HG02763 (cell line): ENCODE measurements around the gene ETNK1.

Experiments
- ATAC-seq: cut with Tn5 transposase; IDR thresholded peaks from one replicate; pipeline ENCODE4 v1.9.1; 2021; ENCODE audit warnings: mild to moderate bottlenecking, moderate library complexity; ENCODE audit not compliant: unreplicated experiment

The ETNK1 gene

DNA sequence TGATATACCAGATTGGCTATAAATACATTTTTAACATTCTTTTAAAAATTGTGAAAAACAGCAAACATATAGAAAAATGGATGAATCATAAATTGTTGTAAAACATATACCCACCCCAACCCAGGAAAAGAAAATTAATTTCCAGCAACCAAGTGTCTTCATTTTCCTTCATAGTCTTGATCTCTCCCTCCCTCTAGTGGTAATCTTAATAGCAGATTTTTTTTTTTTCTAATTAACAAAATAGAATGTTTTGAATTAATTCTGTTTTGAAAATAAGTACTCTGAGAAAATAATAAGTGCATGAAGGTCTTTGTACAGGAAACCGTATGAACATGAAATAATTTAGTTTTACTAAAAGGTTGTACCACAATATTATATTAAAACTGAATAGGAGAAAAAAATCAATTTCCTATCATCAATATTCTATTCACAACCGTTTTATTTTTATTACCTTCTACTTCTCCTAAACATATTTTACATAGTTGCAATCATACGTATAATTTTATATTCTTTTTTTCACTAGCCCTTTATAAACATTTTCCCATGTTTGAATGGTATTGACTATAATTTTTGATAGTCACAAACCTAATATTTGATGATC, 7.0 kb downstream of the ETNK1 start:
- ATAC-seq = no peak

DNA sequence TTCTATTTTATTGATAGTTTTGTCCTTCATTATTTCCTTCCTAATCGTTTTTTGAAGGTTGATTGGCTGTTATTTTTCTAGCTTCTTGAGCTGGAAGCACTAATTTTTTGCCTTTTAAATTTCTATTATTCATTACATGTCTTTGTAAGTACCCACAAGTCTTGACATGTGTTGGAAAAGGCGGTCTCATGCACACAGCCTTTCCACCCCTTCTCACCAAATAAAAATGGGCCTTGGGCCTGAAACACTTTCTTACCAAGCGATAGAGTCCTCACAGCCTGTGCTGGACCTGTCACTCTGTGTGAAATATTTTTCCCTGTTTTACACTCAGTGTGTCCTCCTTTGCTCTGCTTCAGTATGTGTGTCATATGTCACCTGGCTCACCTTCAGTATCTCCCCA, 9.9 kb downstream of the ETNK1 start:
- no peak for ATAC-seq

GRCh38 chr12:22635812-22636211, 10.8 kb downstream of the ETNK1 start:
- no peak for ATAC-seq

DNA sequence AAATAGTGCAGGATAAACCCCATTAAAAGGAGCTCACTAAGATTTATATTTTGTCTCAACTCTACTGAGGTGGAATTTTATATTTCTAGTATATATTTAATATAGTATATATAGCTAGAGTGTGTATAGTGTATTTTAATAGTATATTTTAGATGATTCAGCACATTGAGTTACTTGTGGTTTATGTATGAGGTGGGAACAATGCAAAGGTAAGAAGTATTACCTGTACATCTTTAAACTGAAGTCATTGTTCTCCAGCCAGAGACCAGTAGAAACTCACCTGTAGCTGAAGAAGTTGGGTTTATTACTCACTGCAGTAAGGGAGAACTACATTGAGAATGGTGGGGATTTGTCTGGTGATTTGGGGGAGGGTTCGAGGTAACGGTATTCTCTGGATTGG, 15.9 kb downstream of the ETNK1 start:
- ATAC-seq = no peak

GRCh38 chr12:22641353-22642053, 16.5 kb downstream of the ETNK1 start:
- ATAC-seq = no peak

DNA sequence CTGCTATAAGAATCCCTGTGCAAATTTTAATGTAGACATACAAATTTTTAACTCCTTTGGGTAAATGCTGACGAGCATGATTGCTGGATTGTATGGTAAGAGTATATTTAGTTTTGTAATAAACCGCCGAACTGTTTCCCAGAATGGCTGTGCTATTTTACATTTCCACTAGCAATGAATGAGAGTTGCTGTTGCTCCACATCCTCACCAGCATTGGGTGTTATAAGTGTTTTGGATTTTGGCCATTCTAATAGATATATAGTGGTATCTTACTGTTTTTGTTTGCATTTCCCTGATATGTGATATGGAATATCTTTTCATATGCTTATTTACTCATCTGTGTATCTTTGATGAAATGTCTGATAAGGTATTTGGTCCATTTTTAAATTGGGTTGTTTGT, 23.7 kb downstream of the ETNK1 start:
- ATAC-seq = no peak

DNA sequence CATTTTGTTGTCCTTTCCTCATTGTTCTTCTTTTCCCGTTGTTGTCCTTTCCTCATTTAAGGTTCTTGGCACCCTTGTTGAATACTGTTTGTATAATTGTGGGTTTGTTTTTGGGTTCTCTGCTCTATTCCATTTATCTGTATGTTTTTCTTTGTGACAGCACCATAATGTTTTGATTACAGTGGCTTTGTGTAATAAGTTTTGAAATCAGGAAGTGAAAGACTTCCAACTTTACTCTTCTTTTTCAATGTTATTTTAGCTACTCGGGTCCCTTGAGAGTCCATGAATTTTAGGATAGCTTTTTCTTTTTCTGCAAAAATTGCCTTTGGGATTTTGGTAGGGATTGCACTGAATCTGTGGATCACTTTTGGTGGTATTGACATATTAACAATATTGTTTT, 28.1 kb downstream of the ETNK1 start:
- no peak for ATAC-seq

DNA sequence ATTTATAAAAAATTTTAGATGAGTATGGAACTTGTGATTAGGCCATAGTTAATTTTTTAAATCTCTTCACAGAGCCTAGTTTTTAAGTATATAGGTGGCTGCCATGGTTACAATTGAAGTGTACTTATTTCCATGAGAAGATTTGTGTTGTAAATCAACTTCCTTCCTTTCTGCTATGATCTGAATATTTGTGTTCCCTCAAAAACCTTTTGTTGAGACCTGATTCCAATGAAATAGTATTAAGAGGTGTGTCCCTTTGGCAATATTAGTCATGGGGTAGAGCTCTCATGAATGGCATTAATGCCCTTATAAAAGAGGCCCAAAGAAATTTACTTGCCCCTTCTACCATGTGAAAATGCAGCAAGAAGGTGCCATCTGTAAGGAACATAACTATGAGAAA, 28.8 kb downstream of the ETNK1 start:
- no peak for ATAC-seq

- ATAC-seq = no peak
Observed at GRCh38 chr12:22656376-22656775, 31.4 kb downstream of the ETNK1 start.

DNA sequence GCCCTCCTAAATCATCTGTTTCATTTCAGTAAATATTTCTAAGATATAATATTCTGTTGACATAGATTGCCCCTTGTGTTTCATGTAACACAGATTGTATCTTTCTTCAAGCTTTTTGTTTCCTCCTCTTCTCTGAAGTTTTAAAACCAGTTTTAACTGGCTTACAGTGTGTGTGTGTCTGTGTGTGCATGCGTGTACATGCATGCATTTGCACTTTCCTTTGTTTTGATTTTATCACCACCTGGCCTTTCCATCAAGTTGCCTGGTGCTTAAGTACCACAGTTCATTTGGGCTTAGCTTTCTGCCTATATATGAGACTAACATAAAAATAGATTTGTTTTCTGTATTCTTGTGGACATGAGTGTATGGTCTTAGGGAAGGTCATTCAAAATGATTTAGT, 31.9 kb downstream of the ETNK1 start:
- no peak for ATAC-seq

GRCh38 chr12:22657538-22657937, 32.6 kb downstream of the ETNK1 start:
- ATAC-seq = no peak

DNA sequence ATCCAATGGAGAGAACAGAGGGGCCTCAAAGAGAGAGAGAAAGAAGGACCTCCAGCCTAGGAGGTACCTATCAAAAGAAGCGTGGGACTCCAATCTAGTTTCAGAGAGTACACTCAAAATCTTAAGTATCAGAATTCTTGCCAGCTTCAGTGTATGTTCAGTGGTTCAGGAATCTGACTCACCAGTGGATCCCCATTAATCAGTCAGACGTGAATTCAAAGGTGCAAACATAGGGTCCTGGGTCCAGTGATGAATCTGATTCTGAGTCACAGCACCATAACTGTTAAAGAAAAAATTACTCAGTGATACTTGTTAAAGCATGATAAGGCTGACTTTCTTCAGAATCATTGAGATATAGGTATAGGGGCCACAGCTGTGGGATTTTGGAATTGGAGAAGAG, 33.2 kb downstream of the ETNK1 start:
- ATAC-seq = no peak

GRCh38 chr12:22662356-22662755, 37.4 kb downstream of the ETNK1 start:
- ATAC-seq = no peak

DNA sequence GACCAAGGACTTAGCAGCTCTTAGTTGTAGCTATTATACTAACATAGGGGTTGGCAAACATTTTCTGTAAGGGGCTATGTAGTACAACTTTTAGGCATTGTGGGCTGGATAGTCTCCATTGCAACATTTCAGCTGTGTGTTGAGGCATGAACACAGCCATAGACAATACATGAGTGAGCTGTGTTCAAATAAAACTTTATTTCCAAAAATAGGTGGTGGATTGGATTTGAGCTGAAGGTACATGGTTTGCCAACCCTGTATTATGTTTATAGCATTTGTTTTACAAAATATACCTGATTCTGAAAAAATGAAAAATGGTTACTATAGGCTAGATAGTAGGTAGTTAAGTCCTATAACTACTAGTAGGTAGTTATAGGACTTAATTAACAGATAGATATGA, 40.5 kb downstream of the ETNK1 start:
- no peak for ATAC-seq

DNA sequence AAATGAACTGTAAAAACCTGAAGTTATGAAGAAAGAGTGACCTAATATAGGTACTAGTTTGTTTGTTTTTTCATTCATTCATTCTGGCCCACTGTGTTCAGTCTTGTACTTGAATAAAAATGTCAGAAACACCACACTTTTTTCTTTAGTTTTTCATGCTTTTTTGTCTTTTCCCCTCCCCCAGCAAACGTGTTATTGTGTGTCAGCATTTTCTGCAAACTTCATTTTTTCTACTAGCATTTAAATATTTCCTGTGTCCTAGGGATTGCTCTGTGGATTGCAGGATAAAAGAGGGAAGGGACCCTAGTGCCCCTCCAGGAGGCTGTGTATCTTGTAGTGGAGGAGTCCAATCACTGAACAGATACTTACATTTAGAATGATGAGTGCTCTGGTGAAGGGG, 42.2 kb downstream of the ETNK1 start:
- ATAC-seq = no peak

DNA sequence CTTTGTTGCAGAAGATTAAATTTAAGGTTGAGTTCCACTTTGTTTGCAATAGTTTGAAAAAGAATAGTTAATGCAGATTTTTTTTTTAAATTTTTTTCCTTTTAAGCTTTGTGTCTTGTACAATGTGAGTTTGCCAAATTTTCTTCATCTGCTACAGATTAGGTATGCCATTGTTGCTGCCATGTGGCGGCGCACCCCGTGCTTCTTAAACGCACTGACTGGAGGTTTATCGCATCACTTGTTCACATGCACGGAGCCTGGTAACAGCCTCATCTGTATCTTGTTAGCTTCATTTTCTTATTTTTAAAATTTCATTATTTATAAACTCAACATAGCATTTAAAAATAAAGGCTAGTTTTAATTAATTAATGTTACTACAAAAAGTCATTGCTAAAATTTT, 43.5 kb downstream of the ETNK1 start:
- no peak for ATAC-seq

- no peak for ATAC-seq
Observed at GRCh38 chr12:22670762-22671161, 45.8 kb downstream of the ETNK1 start.

DNA sequence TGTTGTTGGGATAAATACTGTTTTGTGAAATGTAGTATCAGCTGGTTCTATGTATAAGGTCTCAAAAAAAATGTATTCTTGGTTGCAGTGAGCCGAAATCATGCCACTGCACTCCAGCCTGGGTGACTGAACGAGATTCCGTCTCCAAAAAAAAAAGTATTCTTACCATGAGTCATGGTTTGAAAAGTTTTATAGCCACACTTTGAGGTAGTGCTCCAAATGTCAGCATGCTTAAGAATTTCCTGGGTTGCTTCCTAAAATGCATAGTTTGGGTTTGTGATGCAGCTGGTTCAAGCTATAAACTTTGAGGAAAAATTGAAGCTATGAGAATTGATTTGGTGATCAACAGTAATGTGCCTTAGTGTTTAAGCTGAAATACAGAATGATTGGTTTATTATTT, 48.0 kb downstream of the ETNK1 start:
- no peak for ATAC-seq

GRCh38 chr12:22677781-22678574, 53.0 kb downstream of the ETNK1 start:
- ATAC-seq = no peak

GRCh38 chr12:22682663-22683062, 57.7 kb downstream of the ETNK1 start:
- no peak for ATAC-seq

DNA sequence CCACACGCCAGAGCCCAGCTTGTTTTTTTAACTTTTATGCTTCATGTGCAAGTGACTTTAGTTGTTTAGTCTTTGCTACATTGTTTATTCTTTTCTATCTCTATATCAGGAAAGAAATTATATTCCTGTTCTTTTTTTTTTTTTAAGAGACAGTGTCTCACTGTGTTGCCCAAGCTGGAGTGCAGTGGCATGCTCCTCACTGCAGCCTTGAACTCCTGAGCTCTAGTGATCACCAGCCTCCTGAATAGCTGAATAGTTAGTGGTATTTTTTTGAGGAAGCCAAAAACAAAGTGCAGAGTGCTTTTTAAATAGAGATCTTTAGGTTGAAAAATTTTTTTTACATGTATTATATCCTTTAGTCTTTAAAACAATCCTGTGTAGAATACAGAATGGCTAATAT, 58.2 kb downstream of the ETNK1 start:
- ATAC-seq = no peak
